WTC11 (cell line): ENCODE measurements around the gene ZNF564. TPM values are rescaled to one million over a fixed set of nuclear protein-coding genes. Genes with fewer than 3 reads are reported as not detected.
"Not testable (repeated sequence)": the region's sequence is repeated elsewhere in the genome, so short reads cannot be mapped to it uniquely, and the experiment has no call there.

Source experiments
- ATAC-seq: fragments of 200-7000 bp; cut with Tn5 transposase; 2 replicates; pipeline ENCODE4 v1.10.0; 2021; ENCODE audit warnings: mild to moderate bottlenecking, moderate library complexity
- CTCF ChIA-PET: fragments of 300-600 bp; sonication (Branson Sonifier 250); formaldehyde crosslinking; loops from one replicate; lab custom pipeline; 2021; ENCODE audit warnings: antibody characterized with exemption; lab: Charles Lee
- POLR2A ChIA-PET: fragments of 350-600 bp; sonication (Branson Sonifier 250); formaldehyde crosslinking; loops from one replicate; lab custom pipeline; 2021; ENCODE audit warnings: antibody characterized with exemption; lab: Charles Lee
- DNase-seq: peaks from one replicate; pipeline ENCODE4 v3.0.0; 2021; ENCODE audit warnings: low spot score
- H3K27ac Mint-ChIP-seq: 2 replicates; pipeline ENCODE4 v1.8.0; 2021; ENCODE audit warnings: mixed read lengths
- H3K27me3 Mint-ChIP-seq: 2 replicates; pipeline ENCODE4 v1.8.0; 2021; ENCODE audit warnings: low read depth, mild to moderate bottlenecking, moderate library complexity, mixed read lengths
- H3K36me3 Mint-ChIP-seq: 2 replicates; pipeline ENCODE4 v1.8.0; 2021; ENCODE audit warnings: mixed read lengths
- H3K4me1 Mint-ChIP-seq: 2 replicates; pipeline ENCODE4 v1.8.0; 2022; ENCODE audit warnings: mixed read lengths
- H3K4me3 Mint-ChIP-seq: 2 replicates; pipeline ENCODE4 v1.8.0; 2021; ENCODE audit warnings: mild to moderate bottlenecking, moderate library complexity, mixed read lengths
- H3K9me3 Mint-ChIP-seq: 2 replicates; pipeline ENCODE4 v1.8.0; 2021; ENCODE audit warnings: mixed read lengths
- ATF1 ChIP-seq: sonication (generic); formaldehyde crosslinking; IDR thresholded peaks from 2 replicates; pipeline ENCODE4 v1.8.1; 2023; ENCODE audit warnings: mild to moderate bottlenecking, moderate library complexity, missing genetic modification reagents
- ATF3 ChIP-seq: sonication (generic); formaldehyde crosslinking; conservative IDR thresholded peaks from 2 replicates; pipeline ENCODE4 v1.8.1; 2022; ENCODE audit warnings: mild to moderate bottlenecking, missing genetic modification reagents
- CREB1 ChIP-seq: sonication (generic); formaldehyde crosslinking; IDR thresholded peaks from 2 replicates; pipeline ENCODE4 v1.8.0; 2023; ENCODE audit warnings: mild to moderate bottlenecking, missing genetic modification reagents
- CREM ChIP-seq: sonication (generic); formaldehyde crosslinking; IDR thresholded peaks from 2 replicates; pipeline ENCODE4 v1.8.1; 2022; ENCODE audit warnings: mild to moderate bottlenecking, missing genetic modification reagents, moderate library complexity
- EMX1 ChIP-seq: fragments of 250-450 bp; sonication (Bioruptor Pico); IDR thresholded peaks from 2 replicates; pipeline ENCODE4 v1.8.0; 2021; ENCODE audit warnings: mild to moderate bottlenecking
- GABPB1 ChIP-seq: sonication (generic); formaldehyde crosslinking; IDR thresholded peaks from 2 replicates; pipeline ENCODE4 v1.8.1; 2023; ENCODE audit warnings: mild to moderate bottlenecking, missing genetic modification reagents
- MXD4 ChIP-seq: fragments of 250-450 bp; sonication (Bioruptor Pico); IDR thresholded peaks from 2 replicates; pipeline ENCODE4 v1.8.0; 2021; ENCODE audit warnings: mild to moderate bottlenecking, moderate library complexity, borderline replicate concordance
- NFATC4 ChIP-seq: fragments of 250-450 bp; sonication (Bioruptor Pico); IDR thresholded peaks from 2 replicates; pipeline ENCODE4 v1.9.0; 2021; ENCODE audit warnings: mild to moderate bottlenecking
- NFYB ChIP-seq: sonication (generic); formaldehyde crosslinking; conservative IDR thresholded peaks from 2 replicates; pipeline ENCODE4 v1.8.0; 2022; ENCODE audit warnings: low read depth, missing genetic modification reagents
- PRRX2 ChIP-seq: fragments of 250-450 bp; sonication (Bioruptor Pico); IDR thresholded peaks from 2 replicates; pipeline ENCODE4 v1.8.0; 2021; ENCODE audit warnings: mild to moderate bottlenecking
- RORB ChIP-seq: fragments of 250-450 bp; sonication (Bioruptor Pico); IDR thresholded peaks from 2 replicates; pipeline ENCODE4 v1.9.0; 2021; ENCODE audit warnings: mild to moderate bottlenecking
- SMAD4 ChIP-seq: sonication (generic); formaldehyde crosslinking; IDR thresholded peaks from 2 replicates; pipeline ENCODE4 v1.8.0; 2022; ENCODE audit warnings: mild to moderate bottlenecking, missing genetic modification reagents
- TEAD1 ChIP-seq: sonication (generic); formaldehyde crosslinking; IDR thresholded peaks from 2 replicates; pipeline ENCODE4 v1.8.0; 2022; ENCODE audit warnings: mild to moderate bottlenecking, missing genetic modification reagents
- TEAD4 ChIP-seq: sonication (generic); formaldehyde crosslinking; IDR thresholded peaks from 2 replicates; pipeline ENCODE4 v1.8.0; 2022; ENCODE audit warnings: mild to moderate bottlenecking, missing genetic modification reagents
- ZBTB21 ChIP-seq: sonication (generic); formaldehyde crosslinking; IDR thresholded peaks from 2 replicates; pipeline ENCODE4 v1.8.1; 2023; ENCODE audit warnings: mild to moderate bottlenecking, missing genetic modification reagents, borderline replicate concordance
- ZMAT4 ChIP-seq: fragments of 250-450 bp; sonication (Bioruptor Pico); IDR thresholded peaks from 2 replicates; pipeline ENCODE4 v1.9.0; 2021; ENCODE audit warnings: mild to moderate bottlenecking
- ZNF416 ChIP-seq: fragments of 250-450 bp; sonication (Bioruptor Pico); IDR thresholded peaks from 2 replicates; pipeline ENCODE4 v1.9.0; 2021; ENCODE audit warnings: mild to moderate bottlenecking, inconsistent platforms
- ZNF425 ChIP-seq: fragments of 250-450 bp; sonication (Bioruptor Pico); conservative IDR thresholded peaks from 2 replicates; pipeline ENCODE4 v1.9.0; 2021; ENCODE audit warnings: mild to moderate bottlenecking
- ZNF671 ChIP-seq: fragments of 250-450 bp; sonication (Bioruptor Pico); IDR thresholded peaks from 2 replicates; pipeline ENCODE4 v1.8.0; 2021; ENCODE audit warnings: mild to moderate bottlenecking
- total RNA-seq: library from RNA; stranded (reverse); gene quantifications from 3 replicates; pipeline ENCODE4 v1.2.3, GENCODE V29; 2021
- TF ChIP-seq, protein P1 (sequence below): sonication (generic); formaldehyde crosslinking; IDR thresholded peaks from 2 replicates; pipeline ENCODE4 v1.8.1; 2022; ENCODE audit warnings: missing genetic modification reagents, borderline replicate concordance
- TF ChIP-seq, protein P2 (sequence below): sonication (generic); formaldehyde crosslinking; IDR thresholded peaks from 2 replicates; pipeline ENCODE4 v1.8.0; 2022; ENCODE audit warnings: mild to moderate bottlenecking, missing genetic modification reagents
- TF ChIP-seq, protein P3 (sequence below): sonication (generic); formaldehyde crosslinking; IDR thresholded peaks from 2 replicates; pipeline ENCODE4 v1.8.1; 2023; ENCODE audit warnings: mild to moderate bottlenecking, missing genetic modification reagents, borderline replicate concordance

The ZNF564 gene
- total RNA-seq, 1 experiment from 2014 or later: 11.1 TPM

DNA sequence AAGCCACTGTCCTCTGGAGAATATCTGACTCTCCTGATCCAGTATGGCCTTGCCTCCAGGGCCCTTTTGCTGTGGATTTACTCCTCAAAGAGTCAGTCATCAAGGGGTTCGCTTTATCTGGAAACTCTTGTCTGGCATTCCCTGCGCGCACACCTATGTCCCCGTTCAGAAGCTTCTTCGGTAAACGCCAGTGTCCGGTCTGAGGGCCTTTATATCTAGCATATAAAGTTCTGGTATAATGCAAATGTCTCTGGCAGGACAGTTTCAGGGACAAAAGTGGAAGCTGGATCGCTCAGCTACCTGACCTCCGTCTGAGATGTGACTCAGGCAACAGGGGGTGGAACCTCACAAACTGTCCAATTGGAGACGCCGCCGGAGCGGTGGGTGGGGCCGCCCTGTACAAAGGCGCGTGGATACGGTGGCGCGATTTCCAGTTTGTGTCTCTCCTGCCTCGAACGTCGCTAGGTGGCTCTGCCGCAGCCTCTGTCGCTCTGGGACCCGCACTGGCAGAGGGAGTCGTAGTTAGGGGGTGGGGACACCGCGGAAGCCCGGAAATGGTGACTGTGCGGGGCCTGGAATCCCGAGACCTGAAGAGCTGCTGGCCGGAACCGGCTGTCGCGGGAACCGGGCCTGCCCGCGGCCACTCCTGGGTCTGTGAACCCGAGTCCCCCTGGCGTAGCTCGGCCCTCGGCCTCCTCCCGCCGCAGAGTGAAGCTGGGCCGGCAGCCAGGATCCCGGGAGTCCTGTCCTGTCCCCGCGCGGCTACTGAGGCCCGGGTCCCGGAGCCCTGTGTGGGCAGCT, 56.1 kb downstream of the ZNF564 start (continued):
- TF ChIP-seq, protein P1, sequence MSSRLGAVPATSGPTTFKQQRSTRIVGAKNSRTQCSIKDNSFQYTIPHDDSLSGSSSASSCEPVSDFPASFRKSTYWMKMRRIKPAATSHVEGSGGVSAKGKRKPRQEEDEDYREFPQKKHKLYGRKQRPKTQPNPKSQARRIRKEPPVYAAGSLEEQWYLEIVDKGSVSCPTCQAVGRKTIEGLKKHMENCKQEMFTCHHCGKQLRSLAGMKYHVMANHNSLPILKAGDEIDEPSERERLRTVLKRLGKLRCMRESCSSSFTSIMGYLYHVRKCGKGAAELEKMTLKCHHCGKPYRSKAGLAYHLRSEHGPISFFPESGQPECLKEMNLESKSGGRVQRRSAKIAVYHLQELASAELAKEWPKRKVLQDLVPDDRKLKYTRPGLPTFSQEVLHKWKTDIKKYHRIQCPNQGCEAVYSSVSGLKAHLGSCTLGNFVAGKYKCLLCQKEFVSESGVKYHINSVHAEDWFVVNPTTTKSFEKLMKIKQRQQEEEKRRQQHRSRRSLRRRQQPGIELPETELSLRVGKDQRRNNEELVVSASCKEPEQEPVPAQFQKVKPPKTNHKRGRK (CRISPR knock-in tag): no peak
- TF ChIP-seq ATF3 (CRISPR knock-in tag) (no peak), SMAD4 (CRISPR knock-in tag) (no peak), ATF1 (CRISPR knock-in tag) (no peak), EMX1 (no peak), ZBTB21 (CRISPR knock-in tag) (no peak), RORB (no peak), NFATC4 (CRISPR knock-in tag) (no peak), CREM (CRISPR knock-in tag) (peak; percentile 57), MXD4 (CRISPR knock-in tag) (no peak), CREB1 (CRISPR knock-in tag) (no peak), GABPB1 (CRISPR knock-in tag) (peak; percentile 78; the same call in 1 of the 2 replicates)
- TF ChIP-seq, protein P2, sequence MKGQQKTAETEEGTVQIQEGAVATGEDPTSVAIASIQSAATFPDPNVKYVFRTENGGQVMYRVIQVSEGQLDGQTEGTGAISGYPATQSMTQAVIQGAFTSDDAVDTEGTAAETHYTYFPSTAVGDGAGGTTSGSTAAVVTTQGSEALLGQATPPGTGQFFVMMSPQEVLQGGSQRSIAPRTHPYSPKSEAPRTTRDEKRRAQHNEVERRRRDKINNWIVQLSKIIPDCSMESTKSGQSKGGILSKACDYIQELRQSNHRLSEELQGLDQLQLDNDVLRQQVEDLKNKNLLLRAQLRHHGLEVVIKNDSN: no peak; the same call in 1 of the 2 replicates
- TF ChIP-seq, protein P3, sequence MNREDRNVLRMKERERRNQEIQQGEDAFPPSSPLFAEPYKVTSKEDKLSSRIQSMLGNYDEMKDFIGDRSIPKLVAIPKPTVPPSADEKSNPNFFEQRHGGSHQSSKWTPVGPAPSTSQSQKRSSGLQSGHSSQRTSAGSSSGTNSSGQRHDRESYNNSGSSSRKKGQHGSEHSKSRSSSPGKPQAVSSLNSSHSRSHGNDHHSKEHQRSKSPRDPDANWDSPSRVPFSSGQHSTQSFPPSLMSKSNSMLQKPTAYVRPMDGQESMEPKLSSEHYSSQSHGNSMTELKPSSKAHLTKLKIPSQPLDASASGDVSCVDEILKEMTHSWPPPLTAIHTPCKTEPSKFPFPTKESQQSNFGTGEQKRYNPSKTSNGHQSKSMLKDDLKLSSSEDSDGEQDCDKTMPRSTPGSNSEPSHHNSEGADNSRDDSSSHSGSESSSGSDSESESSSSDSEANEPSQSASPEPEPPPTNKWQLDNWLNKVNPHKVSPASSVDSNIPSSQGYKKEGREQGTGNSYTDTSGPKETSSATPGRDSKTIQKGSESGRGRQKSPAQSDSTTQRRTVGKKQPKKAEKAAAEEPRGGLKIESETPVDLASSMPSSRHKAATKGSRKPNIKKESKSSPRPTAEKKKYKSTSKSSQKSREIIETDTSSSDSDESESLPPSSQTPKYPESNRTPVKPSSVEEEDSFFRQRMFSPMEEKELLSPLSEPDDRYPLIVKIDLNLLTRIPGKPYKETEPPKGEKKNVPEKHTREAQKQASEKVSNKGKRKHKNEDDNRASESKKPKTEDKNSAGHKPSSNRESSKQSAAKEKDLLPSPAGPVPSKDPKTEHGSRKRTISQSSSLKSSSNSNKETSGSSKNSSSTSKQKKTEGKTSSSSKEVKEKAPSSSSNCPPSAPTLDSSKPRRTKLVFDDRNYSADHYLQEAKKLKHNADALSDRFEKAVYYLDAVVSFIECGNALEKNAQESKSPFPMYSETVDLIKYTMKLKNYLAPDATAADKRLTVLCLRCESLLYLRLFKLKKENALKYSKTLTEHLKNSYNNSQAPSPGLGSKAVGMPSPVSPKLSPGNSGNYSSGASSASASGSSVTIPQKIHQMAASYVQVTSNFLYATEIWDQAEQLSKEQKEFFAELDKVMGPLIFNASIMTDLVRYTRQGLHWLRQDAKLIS (CRISPR knock-in tag): no peak

DNA sequence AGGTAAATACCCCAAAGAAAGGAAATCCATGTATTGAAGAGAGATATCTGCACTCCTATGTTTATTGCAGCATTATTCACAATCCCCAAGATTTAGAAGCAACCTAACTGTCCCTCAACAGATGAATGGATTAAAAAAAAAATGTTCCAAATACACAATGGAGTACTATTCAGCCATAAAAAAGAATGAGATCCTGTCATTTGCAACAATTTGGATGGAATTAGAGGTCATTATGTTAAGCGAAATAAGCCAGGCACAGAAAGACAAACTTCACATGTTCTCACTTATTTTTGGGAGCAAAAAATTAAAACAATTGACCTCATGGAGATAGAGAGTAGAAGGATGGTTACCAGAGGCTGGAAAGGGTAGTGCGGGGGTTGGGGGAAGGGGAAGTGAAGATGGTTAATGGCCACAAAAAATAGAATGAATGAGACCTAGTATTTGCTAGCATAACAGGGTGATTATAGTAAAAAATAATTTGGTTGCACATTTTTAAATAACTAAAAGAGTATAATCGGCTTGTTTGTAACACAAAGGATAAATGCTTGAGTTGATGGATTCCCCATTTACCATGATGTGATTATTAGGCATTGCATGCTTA, 56.9 kb downstream of the ZNF564 start:
- POLR2A ChIA-PET: interaction anchor here (1.0 to 2.2 kb wide), 4 partner anchors 10 to 129 kb away, joined by 5 to 15 read pairs (median 6); partner anchors contain the start of genes ZNF442, ZNF443, ZNF709 and ZNF799
- H3K4me1 Mint-ChIP-seq: peaks cover 7% of the 10 kb centered on the region
- H3K27me3 Mint-ChIP-seq: peaks cover 7% of the 10 kb centered on the region
- no peak for DNase-seq
- ATAC-seq: no peak
- peaks cover 6% of the 10 kb centered on the region for H3K9me3 Mint-ChIP-seq
- no peaks in the 10 kb centered on the region for H3K36me3 Mint-ChIP-seq
- CTCF ChIA-PET: interaction anchor here (0.7 to 1.7 kb wide), 7 partner anchors 12 to 403 kb away, joined by 3 to 26 read pairs (median 5); partner anchors contain the start of genes ZNF442, ZNF490 and ZNF791
- TF ChIP-seq TEAD1 (CRISPR knock-in tag) (no peak), NFYB (CRISPR knock-in tag) (no peak), ZNF416 (CRISPR knock-in tag) (no peak), TEAD4 (CRISPR knock-in tag) (no peak), ZNF425 (CRISPR knock-in tag) (no peak), ZMAT4 (CRISPR knock-in tag) (no peak), ZNF671 (no peak), ATF1 (CRISPR knock-in tag) (no peak), PRRX2 (CRISPR knock-in tag) (no peak)
- TF ChIP-seq, protein P2: no peak
- peak overlapping the region; percentile 76; the same call in 1 of the 2 replicates for H3K4me3 Mint-ChIP-seq
- H3K27ac Mint-ChIP-seq: peak overlapping the region; percentile 95

GRCh38 chr19:12486265-12486783, 65.0 kb downstream of the ZNF564 start:
- H3K27ac Mint-ChIP-seq, DNase-seq, H3K36me3 Mint-ChIP-seq, CTCF ChIA-PET, H3K9me3 Mint-ChIP-seq, ATAC-seq, H3K4me3 Mint-ChIP-seq: not testable (repeated sequence)
- POLR2A ChIA-PET: interaction anchor here (0.7 kb wide), 1 partner anchor 18 kb away, joined by 3 read pairs; no protein-coding TSS in a partner anchor
- peaks cover 16% of the 10 kb centered on the region for H3K4me1 Mint-ChIP-seq
- peaks cover 14% of the 10 kb centered on the region for H3K27me3 Mint-ChIP-seq
